Astrocyte (in vitro differentiated cells and primary cell): ENCODE results near the gene ADAMTS13.

Source experiments
- EZH2 ChIP-seq: IDR thresholded peaks from 2 replicates; pipeline ENCODE4 v1.6.1; 2012; ENCODE audit warnings: mild to moderate bottlenecking, low read length, inconsistent platforms; ENCODE audit not compliant: insufficient read depth
- TF ChIP-seq, protein P1 (sequence below): IDR thresholded peaks from 2 replicates; pipeline ENCODE4 v1.5.1; 2011; ENCODE audit warnings: low read depth, mild to moderate bottlenecking, inconsistent platforms, low read length, moderate library complexity; ENCODE audit not compliant: insufficient read depth

DNA sequence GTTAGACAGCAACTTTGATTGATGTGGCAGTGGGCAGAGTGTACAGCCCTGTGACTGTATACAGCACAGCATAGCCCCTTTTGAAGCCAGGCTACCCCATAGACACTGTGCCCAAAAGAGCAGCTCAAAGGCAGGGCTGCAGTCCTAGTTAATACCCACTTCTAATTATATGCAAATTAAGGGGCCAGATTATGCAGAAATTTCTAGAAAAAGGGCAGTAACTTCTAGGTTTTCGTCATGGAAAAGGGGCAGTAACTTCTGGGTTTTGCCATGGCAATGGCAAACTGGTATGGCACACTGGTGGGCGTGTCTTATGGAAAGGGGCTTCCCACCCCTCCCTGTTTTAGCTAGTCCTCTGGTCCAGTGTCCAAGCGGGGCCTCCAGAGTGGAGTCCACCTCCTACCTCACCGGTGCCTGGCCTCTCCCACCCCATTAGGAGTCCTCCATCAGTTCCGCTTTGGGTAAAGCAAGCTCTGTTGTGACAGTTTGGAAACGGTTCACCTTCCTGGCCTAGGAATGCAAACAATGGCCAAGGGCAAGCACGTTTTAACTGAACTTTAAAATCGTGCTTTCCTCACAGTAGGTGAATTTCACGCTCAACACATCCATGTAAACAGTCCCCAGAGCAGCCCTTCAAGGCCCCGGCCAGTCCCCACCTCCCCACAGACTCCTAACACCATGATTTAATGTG lies 5.6 kb downstream of the ADAMTS13 start:
- TF ChIP-seq EZH2 = no peak
- TF ChIP-seq, protein P1, sequence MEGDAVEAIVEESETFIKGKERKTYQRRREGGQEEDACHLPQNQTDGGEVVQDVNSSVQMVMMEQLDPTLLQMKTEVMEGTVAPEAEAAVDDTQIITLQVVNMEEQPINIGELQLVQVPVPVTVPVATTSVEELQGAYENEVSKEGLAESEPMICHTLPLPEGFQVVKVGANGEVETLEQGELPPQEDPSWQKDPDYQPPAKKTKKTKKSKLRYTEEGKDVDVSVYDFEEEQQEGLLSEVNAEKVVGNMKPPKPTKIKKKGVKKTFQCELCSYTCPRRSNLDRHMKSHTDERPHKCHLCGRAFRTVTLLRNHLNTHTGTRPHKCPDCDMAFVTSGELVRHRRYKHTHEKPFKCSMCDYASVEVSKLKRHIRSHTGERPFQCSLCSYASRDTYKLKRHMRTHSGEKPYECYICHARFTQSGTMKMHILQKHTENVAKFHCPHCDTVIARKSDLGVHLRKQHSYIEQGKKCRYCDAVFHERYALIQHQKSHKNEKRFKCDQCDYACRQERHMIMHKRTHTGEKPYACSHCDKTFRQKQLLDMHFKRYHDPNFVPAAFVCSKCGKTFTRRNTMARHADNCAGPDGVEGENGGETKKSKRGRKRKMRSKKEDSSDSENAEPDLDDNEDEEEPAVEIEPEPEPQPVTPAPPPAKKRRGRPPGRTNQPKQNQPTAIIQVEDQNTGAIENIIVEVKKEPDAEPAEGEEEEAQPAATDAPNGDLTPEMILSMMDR = no peak
